K562 (cell line): ENCODE measurements around the gene RASGRP2. TPM values are rescaled to one million over a fixed set of nuclear protein-coding genes. Genes with fewer than 3 reads are reported as not detected.
A peak's percentile ranks its signal among the peaks of the same experiment; 100 is the strongest.

ENCODE experiments used
- CBFA2T3 ChIP-seq: fragments of 450-650 bp; IDR thresholded peaks from 2 replicates; pipeline ENCODE4 v1.6.1; 2017
- CEBPB ChIP-seq: fragments of 450-650 bp; IDR thresholded peaks from 2 replicates; pipeline ENCODE4 v1.6.1; 2016; ENCODE audit warnings: missing genetic modification characterization, missing compliant biosample characterization
- CHAMP1 ChIP-seq: fragments of 450-650 bp; IDR thresholded peaks from 2 replicates; pipeline ENCODE4 v1.6.1; 2016; ENCODE audit warnings: mild to moderate bottlenecking
- ELK1 ChIP-seq: sonication (generic); formaldehyde crosslinking; IDR thresholded peaks from 2 replicates; pipeline ENCODE4 v1.8.1; 2022; ENCODE audit warnings: missing genetic modification reagents
- FOXA1 ChIP-seq: fragments of 450-650 bp; IDR thresholded peaks from 2 replicates; pipeline ENCODE4 v1.6.1; 2016; ENCODE audit warnings: mild to moderate bottlenecking, borderline replicate concordance
- FOXP4 ChIP-seq: sonication (generic); formaldehyde crosslinking; IDR thresholded peaks from 2 replicates; pipeline ENCODE4 v1.8.0; 2022; ENCODE audit warnings: mild to moderate bottlenecking, missing genetic modification reagents, borderline replicate concordance
- PHF20 ChIP-seq: fragments of 450-650 bp; IDR thresholded peaks from 2 replicates; pipeline ENCODE4 v1.6.1; 2018; ENCODE audit not compliant: partially characterized antibody
- PKNOX1 ChIP-seq: fragments of 450-650 bp; IDR thresholded peaks from 2 replicates; pipeline ENCODE4 v1.6.1; 2016
- RUNX1 ChIP-seq: sonication (generic); IDR thresholded peaks from 2 replicates; pipeline ENCODE4 v1.6.1; 2016; ENCODE audit warnings: antibody characterized with exemption, low read depth
- SAFB2 ChIP-seq: fragments of 200-400 bp; formaldehyde crosslinking; IDR thresholded peaks from 2 replicates; pipeline ENCODE4 v1.6.1; 2018; ENCODE audit warnings: borderline replicate concordance, low read length, low read depth, moderate library complexity; ENCODE audit not compliant: severe bottlenecking
- SMAD4 ChIP-seq: fragments of 250-450 bp; sonication (Bioruptor Pico); conservative IDR thresholded peaks from 2 replicates; pipeline ENCODE4 v1.8.0; 2021; ENCODE audit warnings: inconsistent platforms, mild to moderate bottlenecking, moderate library complexity
- SMARCE1 ChIP-seq: fragments of 450-650 bp; IDR thresholded peaks from 2 replicates; pipeline ENCODE4 v1.7.1; 2016; ENCODE audit warnings: mild to moderate bottlenecking
- SPI1 ChIP-seq: IDR thresholded peaks from 2 replicates; pipeline ENCODE4 v1.6.1; 2011; ENCODE audit warnings: low read depth, low read length, control low read depth, borderline replicate concordance
- TFAP4 ChIP-seq: sonication (generic); formaldehyde crosslinking; IDR thresholded peaks from 2 replicates; pipeline ENCODE4 v1.8.0; 2022; ENCODE audit warnings: missing genetic modification reagents, mild to moderate bottlenecking, moderate library complexity, borderline replicate concordance
- ZC3H11A ChIP-seq: IDR thresholded peaks from 2 replicates; pipeline ENCODE4 v1.6.1; 2012; ENCODE audit warnings: low read depth, low read length, improper control_type of control experiment
- ZHX1 ChIP-seq: fragments of 150-350 bp; conservative IDR thresholded peaks from 2 replicates; pipeline ENCODE4 v1.6.1; 2014; ENCODE audit warnings: low read length
- ZNF79 ChIP-seq: fragments of 250-450 bp; sonication (Bioruptor Pico); IDR thresholded peaks from 2 replicates; pipeline ENCODE4 v1.4.0; 2020; ENCODE audit warnings: low read depth, mild to moderate bottlenecking, moderate library complexity
- polyA plus RNA-seq, 8 experiments: library from polyadenylated mRNA; depleted of rRNA in 4 of 8; stranded (reverse) in 5 of 8; unstranded in 3 of 8; fragments of >200 nt; fragmentation: Nextera tagmentation in 2 of 8; fragmentation: Illumina TruSeq in 1 of 8; extraction: Ambion mirVana in 2 of 8; extraction: Trizol in 1 of 8; gene quantifications; 2 replicates each; pipeline versions ENCODE4 v1.2.1 to v1.2.3, GENCODE V29; 2011 to 2014; ENCODE audit warnings: inconsistent platforms in 1 of 8, missing spikeins in 1 of 8
- total RNA-seq, 7 experiments: library from RNA; depleted of rRNA in 6 of 7; stranded (reverse); fragments of >200 nt in 6 of 7; fragmentation: Illumina TruSeq in 2 of 7; extraction: Trizol in 2 of 7; gene quantifications; 2 replicates each; pipeline versions ENCODE4 v1.2.1 to v1.2.3, GENCODE V29; 2011 to 2021; ENCODE audit warnings: low replicate concordance in 1 of 7

RASGRP2 gene
- total and polyA plus RNA-seq, 9 of the 15 experiments (the other 6 are each of a cell fraction or from before 2014, with no cell fraction given) = 0.87 to 22.7 (median 5.5) TPM

- no peak for TF ChIP-seq CHAMP1
- no peak for TF ChIP-seq CEBPB (tag)
- peak; percentile 48 for TF ChIP-seq CBFA2T3
- TF ChIP-seq ZC3H11A = no peak
- no peak for TF ChIP-seq ELK1 (CRISPR knock-in tag)
- 0 out of 2 replicates have a peak, but pooled peaks have one; percentile 40 for TF ChIP-seq SMARCE1
- no peak for TF ChIP-seq FOXP4 (CRISPR knock-in tag)
- TF ChIP-seq FOXA1 = no peak
- TF ChIP-seq ZNF79 = no peak
- no peak for TF ChIP-seq SMAD4
- TF ChIP-seq TFAP4 (CRISPR knock-in tag) = peak; percentile 85; the same call in 1 of the 2 replicates
- TF ChIP-seq SPI1 = peak; percentile 77; the same call in 1 of the 2 replicates
- TF ChIP-seq SAFB2 = no peak
- TF ChIP-seq RUNX1 = no peak
- no peak for TF ChIP-seq ZHX1
- TF ChIP-seq PHF20 = no peak
- TF ChIP-seq PKNOX1 = no peak
Observed at GRCh38 chr11:64745189-64745520, 1.2 kb upstream of the RASGRP2 start (continued).
